Left ventricle myocardium inferior (tissue), 1 donor: ENCODE data around the gene VEGFD. TPM values are rescaled to one million over a fixed set of nuclear protein-coding genes. Genes with fewer than 3 reads are reported as not detected.

Source experiments
- DNase-seq: peaks from one replicate; pipeline ENCODE4 v3.0.0-alpha.2; 2020
- H3K27ac ChIP-seq: fragments of 200-600 bp; replicated peaks from 2 replicates; pipeline ENCODE4 v1.8.0; 2021
- H3K27me3 ChIP-seq: fragments of 200-600 bp; 2 replicates; pipeline ENCODE4 v1.8.0; 2021; ENCODE audit warnings: low read depth
- H3K36me3 ChIP-seq: fragments of 200-600 bp; 2 replicates; pipeline ENCODE4 v1.8.0; 2021
- H3K4me1 ChIP-seq: fragments of 200-600 bp; 2 replicates; pipeline ENCODE4 v1.8.0; 2021
- H3K4me3 ChIP-seq: fragments of 200-600 bp; 2 replicates; pipeline ENCODE4 v1.8.0; 2021; ENCODE audit warnings: mild to moderate bottlenecking, moderate library complexity
- H3K9me3 ChIP-seq: fragments of 200-600 bp; replicated peaks from 2 replicates; pipeline ENCODE4 v1.8.0; 2021
- CTCF ChIP-seq: fragments of 200-600 bp; IDR thresholded peaks from 2 replicates; pipeline ENCODE4 v1.8.0; 2021; ENCODE audit warnings: antibody characterized with exemption, mild to moderate bottlenecking, borderline replicate concordance
- intact Hi-C: fragments of 100-400 bp; cut with micrococcal nuclease; formaldehyde crosslinking; loops from one replicate; pipeline ENCODE4 v1.11.0; 2022
- total RNA-seq: library from RNA; stranded (reverse); fragmentation: NEBNext Ultra II Directional; extraction: Animal tissue kit (Norgen Biotek cat#: 25700); gene quantifications from one replicate; pipeline ENCODE4 v1.2.1, GENCODE V29; 2021
- donor health status: DM: no; HTN: yes; CAD: no; lungs with severe emphysema.

Gene VEGFD
- total RNA-seq, 1 donor from 2014 or later: 8.3 TPM

DNA sequence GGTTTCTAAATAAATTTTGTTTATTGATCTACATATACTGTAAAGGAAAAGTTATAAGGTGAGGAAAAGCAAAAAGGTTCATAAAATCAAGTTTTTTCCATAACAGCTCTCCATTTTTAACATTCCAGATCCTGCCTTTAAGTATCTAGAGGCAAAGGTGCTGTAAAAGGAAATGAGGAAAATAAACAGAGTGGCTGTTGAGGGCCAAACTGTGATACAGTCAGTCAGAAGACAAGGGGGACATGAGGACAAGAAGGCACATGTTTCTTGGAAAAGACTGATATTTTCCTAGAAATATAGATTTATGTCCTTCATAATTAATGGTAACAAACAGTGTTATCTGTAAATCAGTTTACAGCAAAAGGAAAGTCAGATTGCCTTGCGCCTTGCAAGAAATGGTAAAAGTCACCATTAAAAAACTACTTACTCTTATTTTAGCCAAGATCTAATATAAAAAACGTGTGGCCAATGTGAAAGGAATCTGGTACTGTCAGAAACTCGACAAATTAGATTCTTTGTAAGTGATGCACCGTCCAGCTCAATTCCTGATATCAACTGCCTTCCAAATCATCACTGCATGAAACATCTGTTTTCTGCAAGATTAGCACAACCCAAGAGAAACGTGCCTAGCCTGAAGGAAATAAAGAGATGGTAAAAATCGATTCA is 34.0 kb upstream of the VEGFD start:
- intact Hi-C loops: no loop called here
- Histone ChIP-seq H3K27me3 (no peaks in the 10 kb centered on the region), H3K27ac (no peak overlapping the region)

GRCh38 chrX:15416133-15416993 is 32.1 kb upstream of the VEGFD start:
- no peak for DNase-seq

More for the DNA sequence above, 34.0 kb upstream of the VEGFD start:
- H3K9me3 ChIP-seq: peaks cover 8% of the 10 kb centered on the region
- TF ChIP-seq CTCF: no peak
- DNase-seq: no peak
- H3K36me3 ChIP-seq: peaks cover 4% of the 10 kb centered on the region
- H3K4me3 ChIP-seq: no peak overlapping the region
- H3K4me1 ChIP-seq: no peaks in the 10 kb centered on the region

GRCh38 chrX:15413101-15413500 is 28.9 kb upstream of the VEGFD start:
- Histone ChIP-seq H3K36me3 (peaks cover 4% of the 10 kb centered on the region), H3K27ac (no peak overlapping the region), H3K9me3 (peaks cover 8% of the 10 kb centered on the region), H3K27me3 (no peaks in the 10 kb centered on the region), H3K4me1 (no peaks in the 10 kb centered on the region), H3K4me3 (no peak overlapping the region)
- no peak for DNase-seq
- no peak for TF ChIP-seq CTCF
- intact Hi-C loops: no loop called here

More at GRCh38 chrX:15416133-15416993, 32.1 kb upstream of the VEGFD start:
- H3K4me3 ChIP-seq: no peak overlapping the region
- peaks cover 4% of the 10 kb centered on the region for H3K36me3 ChIP-seq
- no peaks in the 10 kb centered on the region for H3K27me3 ChIP-seq
- H3K9me3 ChIP-seq: peaks cover 8% of the 10 kb centered on the region
- H3K4me1 ChIP-seq: no peaks in the 10 kb centered on the region
- no peak overlapping the region for H3K27ac ChIP-seq
- intact Hi-C loops: no loop called here
- no peak for TF ChIP-seq CTCF

GRCh38 chrX:15410947-15411346 is 26.7 kb upstream of the VEGFD start:
- H3K27me3 ChIP-seq: no peaks in the 10 kb centered on the region
- H3K4me3 ChIP-seq: no peak overlapping the region
- no peaks in the 10 kb centered on the region for H3K9me3 ChIP-seq
- peaks cover 4% of the 10 kb centered on the region for H3K36me3 ChIP-seq
- DNase-seq: no peak
- TF ChIP-seq CTCF: no peak
- no peak overlapping the region for H3K27ac ChIP-seq
- H3K4me1 ChIP-seq: peaks cover 7% of the 10 kb centered on the region
- intact Hi-C loops: no loop called here

GRCh38 chrX:15410430-15410829 is 26.2 kb upstream of the VEGFD start:
- H3K36me3 ChIP-seq: peaks cover 4% of the 10 kb centered on the region
- no peak for TF ChIP-seq CTCF
- intact Hi-C loops: no loop called here

More at GRCh38 chrX:15410430-15410829, 26.2 kb upstream of the VEGFD start:
- no peak for DNase-seq
- peaks cover 12% of the 10 kb centered on the region for H3K4me1 ChIP-seq
- H3K9me3 ChIP-seq: no peaks in the 10 kb centered on the region
- H3K4me3 ChIP-seq: no peak overlapping the region
- no peak overlapping the region for H3K27ac ChIP-seq
- no peaks in the 10 kb centered on the region for H3K27me3 ChIP-seq
